Natural killer cell (primary cell): ENCODE measurements around the gene RAD21L1. TPM values are rescaled to one million over a fixed set of nuclear protein-coding genes. Genes with fewer than 3 reads are reported as not detected.
A peak's percentile ranks its signal among the peaks of the same experiment; 100 is the strongest.

ENCODE experiments used
- ATAC-seq, 3 donors: fragments of 150-1000 bp in 2 of 3; fragments of 200-7000 bp in 1 of 3; cut with Tn5 transposase; 1 replicate in 1 of 3; 2 replicates in 2 of 3; pipeline ENCODE4 v1.10.0; 2021; ENCODE audit warnings: mild to moderate bottlenecking in 2 of 3, moderate library complexity in 2 of 3
- DNase-seq, 2 donors: peaks; one replicate each; pipeline versions ENCODE4 v3.0.0 to v3.0.0-alpha.2; 2013 to 2021; ENCODE audit warnings: mixed read lengths in 1 of 2
- H3K27ac ChIP-seq: one replicate; pipeline ENCODE4 v1.5.1; 2013; ENCODE audit warnings: mild to moderate bottlenecking, low read length
- H3K27me3 ChIP-seq: one replicate; pipeline ENCODE4 v1.6.1; 2013; ENCODE audit warnings: low read length; ENCODE audit not compliant: control insufficient read depth, insufficient read depth
- H3K36me3 ChIP-seq: one replicate; pipeline ENCODE4 v1.6.1; 2013; ENCODE audit warnings: low read length; ENCODE audit not compliant: control insufficient read depth, insufficient read depth
- H3K4me1 ChIP-seq: one replicate; pipeline ENCODE4 v1.6.1; 2013; ENCODE audit warnings: low read length; ENCODE audit not compliant: control insufficient read depth, insufficient read depth
- H3K4me3 ChIP-seq: one replicate; pipeline ENCODE4 v1.5.1; 2013; ENCODE audit warnings: low read length
- H3K9me3 ChIP-seq: one replicate; pipeline ENCODE4 v1.6.1; 2013; ENCODE audit warnings: low read length; ENCODE audit not compliant: control insufficient read depth, insufficient read depth
- H3K27ac Mint-ChIP-seq, 2 donors: one replicate each; pipeline ENCODE4 v1.8.0; 2022; ENCODE audit warnings: mild to moderate bottlenecking in 2 of 2, mixed read lengths in 2 of 2, moderate library complexity in 1 of 2
- H3K27me3 Mint-ChIP-seq, 2 donors: one replicate each; pipeline ENCODE4 v1.8.0; 2022; ENCODE audit warnings: low read depth in 2 of 2, mixed read lengths in 2 of 2
- H3K36me3 Mint-ChIP-seq: one replicate; pipeline ENCODE4 v1.8.0; 2022; ENCODE audit warnings: mixed read lengths
- H3K4me1 Mint-ChIP-seq, 2 donors: one replicate each; pipeline ENCODE4 v1.8.0; 2022; ENCODE audit warnings: mixed read lengths in 2 of 2
- H3K4me3 Mint-ChIP-seq: one replicate; pipeline ENCODE4 v1.8.0; 2022; ENCODE audit warnings: mild to moderate bottlenecking, moderate library complexity, mixed read lengths
- H3K9me3 Mint-ChIP-seq, 2 donors: one replicate each; pipeline ENCODE4 v1.8.0; 2022; ENCODE audit warnings: mixed read lengths in 2 of 2
- WGBS: methylation state at CpG from one replicate; pipeline ENCODE4 v1.1.7; 2013; ENCODE audit warnings: missing lambda C conversion rate; ENCODE audit not compliant: insufficient coverage; 5-methylcytosine and 5-hydroxymethylcytosine counted together
- intact Hi-C: fragments of 100-400 bp; cut with micrococcal nuclease; formaldehyde crosslinking; loops from one replicate; pipeline ENCODE4 v1.14.2; 2022
- total RNA-seq, 4 donors: library from RNA; stranded (reverse); fragments of 120-200 nt in 1 of 4; gene quantifications; one replicate each; pipeline versions ENCODE4 v1.2.3 to v1.2.4, GENCODE V29; 2013 to 2022
- TF ChIP-seq, protein P1 (sequence below): fragments of 200-600 bp; IDR thresholded peaks from one replicate; pipeline ENCODE4 v1.8.0; 2022; ENCODE audit warnings: antibody characterized with exemption

Gene RAD21L1
- total RNA-seq, 3 donors from 2014 or later (not counting 1 experiment from before 2014, with no cell fraction given) = not detected

DNA sequence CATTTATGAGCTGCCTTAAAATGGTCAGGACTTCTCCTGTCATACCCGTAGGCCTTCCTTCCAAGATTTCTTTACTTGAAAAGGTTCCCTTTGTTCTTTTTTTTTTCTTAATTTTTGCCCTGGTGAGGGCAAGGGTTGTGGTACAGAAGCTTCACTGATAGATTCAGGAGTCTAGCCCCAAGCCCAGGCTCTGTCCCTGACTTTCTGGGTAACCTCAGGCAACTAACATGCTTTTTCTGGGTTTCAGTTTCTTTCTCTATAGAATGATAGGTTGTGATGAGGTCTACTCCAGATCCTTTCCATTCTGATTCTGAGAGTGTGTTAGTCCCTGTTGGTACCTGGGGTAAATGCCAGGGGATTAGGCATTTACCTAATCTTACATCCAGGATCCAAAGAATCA is 61.5 kb downstream of the RAD21L1 start:
- ATAC-seq (no peak), DNase-seq (peak in 1 of 2 donors; percentile 28)
- TF ChIP-seq, protein P1, sequence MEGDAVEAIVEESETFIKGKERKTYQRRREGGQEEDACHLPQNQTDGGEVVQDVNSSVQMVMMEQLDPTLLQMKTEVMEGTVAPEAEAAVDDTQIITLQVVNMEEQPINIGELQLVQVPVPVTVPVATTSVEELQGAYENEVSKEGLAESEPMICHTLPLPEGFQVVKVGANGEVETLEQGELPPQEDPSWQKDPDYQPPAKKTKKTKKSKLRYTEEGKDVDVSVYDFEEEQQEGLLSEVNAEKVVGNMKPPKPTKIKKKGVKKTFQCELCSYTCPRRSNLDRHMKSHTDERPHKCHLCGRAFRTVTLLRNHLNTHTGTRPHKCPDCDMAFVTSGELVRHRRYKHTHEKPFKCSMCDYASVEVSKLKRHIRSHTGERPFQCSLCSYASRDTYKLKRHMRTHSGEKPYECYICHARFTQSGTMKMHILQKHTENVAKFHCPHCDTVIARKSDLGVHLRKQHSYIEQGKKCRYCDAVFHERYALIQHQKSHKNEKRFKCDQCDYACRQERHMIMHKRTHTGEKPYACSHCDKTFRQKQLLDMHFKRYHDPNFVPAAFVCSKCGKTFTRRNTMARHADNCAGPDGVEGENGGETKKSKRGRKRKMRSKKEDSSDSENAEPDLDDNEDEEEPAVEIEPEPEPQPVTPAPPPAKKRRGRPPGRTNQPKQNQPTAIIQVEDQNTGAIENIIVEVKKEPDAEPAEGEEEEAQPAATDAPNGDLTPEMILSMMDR = no peak
- no peaks in the 10 kb centered on the region for H3K36me3 Mint-ChIP-seq
- Histone ChIP-seq H3K4me3 (no peak overlapping the region), H3K27ac (no peak overlapping the region), H3K4me1 (no peaks in the 10 kb centered on the region), H3K27me3 (no peaks in the 10 kb centered on the region), H3K9me3 (no peaks in the 10 kb centered on the region), H3K36me3 (no peaks in the 10 kb centered on the region)
- H3K27ac Mint-ChIP-seq = no peak overlapping the region
- no peak overlapping the region for H3K4me3 Mint-ChIP-seq
- intact Hi-C loops = no loop called here
- H3K4me1 Mint-ChIP-seq = peaks cover 0 to 5% of the 10 kb centered on the region in 2 donors
- WGBS = 100% methylated on average over 1 of the region's 1 CpG
- no peaks in the 10 kb centered on the region for H3K9me3 Mint-ChIP-seq
- peaks cover 0 to 3% of the 10 kb centered on the region in 2 donors for H3K27me3 Mint-ChIP-seq

DNA sequence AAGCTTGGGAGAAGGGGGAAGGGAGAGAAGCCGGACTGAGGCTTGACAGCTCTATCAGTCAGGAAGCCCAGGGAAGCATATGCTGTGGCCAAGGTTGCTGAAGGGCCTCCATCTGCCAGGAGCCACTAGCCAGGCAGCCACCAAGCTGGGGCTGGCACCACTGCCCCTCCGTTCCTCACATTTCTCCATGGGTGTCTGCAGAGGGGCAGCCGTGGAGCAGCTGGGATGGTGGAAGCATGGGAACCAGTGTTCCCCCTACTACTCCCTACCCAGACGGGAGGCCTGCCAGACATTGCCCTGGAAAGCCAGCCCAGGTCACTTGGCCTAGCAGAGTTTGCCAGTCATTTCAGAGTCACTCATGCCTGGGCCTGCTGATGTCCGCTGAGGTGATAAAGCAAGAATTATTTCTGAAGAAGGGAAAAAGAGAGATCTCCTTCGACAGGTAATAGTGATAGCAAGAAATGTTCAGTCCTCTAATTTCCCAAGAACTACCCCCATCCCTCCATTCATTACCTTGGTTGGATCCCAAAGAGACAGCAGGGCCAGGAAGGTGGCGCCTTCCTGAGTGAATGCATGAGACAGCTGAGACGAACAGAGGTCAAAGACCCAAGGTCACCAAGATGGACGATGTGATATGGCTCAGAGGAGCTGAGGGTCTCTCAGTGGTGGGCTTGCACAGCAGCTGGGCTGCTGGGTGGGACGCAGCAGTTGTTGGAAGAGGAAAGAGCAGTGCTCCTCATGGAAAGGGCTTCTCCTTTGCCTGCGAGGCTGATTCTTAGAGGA is 62.1 kb downstream of the RAD21L1 start:
- H3K4me3 ChIP-seq = no peak overlapping the region
- 90% methylated on average over 9 of the region's 11 CpGs for WGBS

DNA sequence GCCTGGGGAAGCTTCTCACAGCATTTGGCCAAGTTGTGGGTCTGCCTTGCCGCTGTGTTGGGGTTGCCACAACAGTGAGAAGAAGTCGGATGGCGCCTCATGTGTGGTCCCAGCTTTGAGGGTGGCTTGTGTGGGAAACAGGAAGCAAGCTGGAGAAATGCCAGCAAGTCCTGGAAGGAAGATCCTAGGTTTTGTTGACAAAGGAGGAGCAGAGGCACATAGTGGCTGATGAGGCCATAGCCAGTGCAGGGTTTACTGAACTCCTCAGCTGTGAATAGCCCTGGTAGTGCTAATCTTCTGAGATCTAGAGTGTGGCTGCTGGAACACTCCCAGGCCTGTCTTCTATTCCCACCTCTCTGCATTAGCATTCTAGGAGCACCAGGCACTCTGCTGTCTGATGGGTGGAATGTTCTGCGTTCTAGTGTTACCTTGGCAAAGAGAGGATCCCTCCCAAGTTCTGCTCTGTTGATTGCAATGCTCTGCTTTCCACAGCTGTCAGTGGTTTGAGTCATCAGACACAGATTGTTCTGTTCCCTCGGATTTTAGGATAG is 65.4 kb downstream of the RAD21L1 start:
- ATAC-seq = no peak
- no peak overlapping the region for H3K27ac Mint-ChIP-seq
- no peaks in the 10 kb centered on the region for H3K27me3 Mint-ChIP-seq
- TF ChIP-seq, protein P1 = no peak
- H3K9me3 ChIP-seq = no peaks in the 10 kb centered on the region
- H3K27me3 ChIP-seq = no peaks in the 10 kb centered on the region
- peaks cover 0 to 3% of the 10 kb centered on the region in 2 donors for H3K4me1 Mint-ChIP-seq
- DNase-seq = no peak
- no peaks in the 10 kb centered on the region for H3K36me3 Mint-ChIP-seq
- H3K9me3 Mint-ChIP-seq = no peaks in the 10 kb centered on the region
- no peak overlapping the region for H3K4me3 Mint-ChIP-seq
- no peaks in the 10 kb centered on the region for H3K4me1 ChIP-seq
- no peaks in the 10 kb centered on the region for H3K36me3 ChIP-seq
- H3K4me3 ChIP-seq = no peak overlapping the region
- intact Hi-C loops = no loop called here
- no peak overlapping the region for H3K27ac ChIP-seq
- 82% methylated on average over 5 of the region's 5 CpGs for WGBS

More for the DNA sequence above, 62.1 kb downstream of the RAD21L1 start:
- H3K36me3 ChIP-seq = no peaks in the 10 kb centered on the region
- H3K27ac Mint-ChIP-seq = no peak overlapping the region
- TF ChIP-seq, protein P1 = no peak
- DNase-seq = no peak
- no peaks in the 10 kb centered on the region for H3K9me3 Mint-ChIP-seq
- H3K27me3 ChIP-seq = no peaks in the 10 kb centered on the region
- ATAC-seq = no peak
- intact Hi-C loops = no loop called here
- no peak overlapping the region for H3K27ac ChIP-seq
- H3K27me3 Mint-ChIP-seq = peaks cover 0 to 3% of the 10 kb centered on the region in 2 donors
- no peaks in the 10 kb centered on the region for H3K4me1 ChIP-seq
- peaks cover 0 to 5% of the 10 kb centered on the region in 2 donors for H3K4me1 Mint-ChIP-seq
- H3K36me3 Mint-ChIP-seq = no peaks in the 10 kb centered on the region
- H3K4me3 Mint-ChIP-seq = no peak overlapping the region
- H3K9me3 ChIP-seq = no peaks in the 10 kb centered on the region
